CD4-positive, alpha-beta memory T cell (primary cell): ENCODE measurements around the gene LRRC63. TPM values are rescaled to one million over a fixed set of nuclear protein-coding genes. Genes with fewer than 3 reads are reported as not detected.

ENCODE experiments used
- CTCF ChIA-PET: fragments of 350-600 bp; sonication (Branson Sonifier 250); formaldehyde crosslinking; loops from one replicate; lab custom pipeline; 2021; ENCODE audit warnings: inconsistent platforms; ENCODE audit not compliant: partially characterized antibody; lab: Charles Lee
- POLR2A ChIA-PET: fragments of 350-600 bp; sonication (Branson Sonifier 250); formaldehyde crosslinking; loops from one replicate; lab custom pipeline; 2021; ENCODE audit not compliant: partially characterized antibody; lab: Charles Lee
- DNase-seq, 5 donors: peaks; one replicate each; pipeline versions ENCODE4 v3.0.0 to v3.0.0-alpha.2; 2020 to 2022; ENCODE audit warnings: mixed read lengths in 1 of 5
- H3K27ac ChIP-seq: one replicate; pipeline ENCODE4 v1.7.0; 2013; ENCODE audit warnings: low read depth, low read length
- H3K27me3 ChIP-seq: 2 replicates; pipeline ENCODE4 v1.7.0; 2013; ENCODE audit warnings: mild to moderate bottlenecking, low read length, moderate library complexity; ENCODE audit not compliant: insufficient read depth
- H3K36me3 ChIP-seq: 2 replicates; pipeline ENCODE4 v1.7.0; 2013; ENCODE audit warnings: mild to moderate bottlenecking, low read length, moderate library complexity; ENCODE audit not compliant: insufficient read depth
- H3K4me1 ChIP-seq: 2 replicates; pipeline ENCODE4 v1.7.0; 2013; ENCODE audit warnings: mild to moderate bottlenecking, low read length, moderate library complexity; ENCODE audit not compliant: insufficient read depth
- H3K4me3 ChIP-seq, 2 donors: one replicate each; pipeline ENCODE4 v1.7.0; 2013; ENCODE audit warnings: low read length in 2 of 2, mild to moderate bottlenecking in 1 of 2
- H3K9me3 ChIP-seq, 2 donors: one replicate each; pipeline ENCODE4 v1.7.0; 2013; ENCODE audit warnings: low read length in 2 of 2, control low read depth in 1 of 2; ENCODE audit not compliant: control insufficient read depth in 1 of 2
- H3K27ac Mint-ChIP-seq, 7 donors: one replicate each; pipeline ENCODE4 v1.8.0; 2020 to 2021; ENCODE audit warnings: mixed read lengths in 7 of 7, mild to moderate bottlenecking in 6 of 7, inconsistent platforms in 3 of 7, moderate library complexity in 3 of 7
- H3K27me3 Mint-ChIP-seq, 2 donors: one replicate each; pipeline ENCODE4 v1.8.0; 2020 to 2021; ENCODE audit warnings: mixed read lengths in 2 of 2
- H3K36me3 Mint-ChIP-seq, 2 donors: one replicate each; pipeline ENCODE4 v1.8.0; 2020 to 2021; ENCODE audit warnings: mixed read lengths in 2 of 2, inconsistent platforms in 1 of 2, mild to moderate bottlenecking in 1 of 2
- H3K4me1 Mint-ChIP-seq, 4 donors: one replicate each; pipeline ENCODE4 v1.8.0; 2020 to 2021; ENCODE audit warnings: mixed read lengths in 4 of 4, mild to moderate bottlenecking in 1 of 4
- H3K4me3 Mint-ChIP-seq, 8 donors: one replicate each; pipeline ENCODE4 v1.8.0; 2020 to 2021; ENCODE audit warnings: mixed read lengths in 8 of 8, mild to moderate bottlenecking in 7 of 8, moderate library complexity in 6 of 8, inconsistent platforms in 3 of 8
- H3K9me3 Mint-ChIP-seq, 8 donors: one replicate each; pipeline ENCODE4 v1.8.0; 2020 to 2021; ENCODE audit warnings: mixed read lengths in 8 of 8, mild to moderate bottlenecking in 5 of 8, inconsistent platforms in 3 of 8, moderate library complexity in 1 of 8
- intact Hi-C: fragments of 100-400 bp; cut with micrococcal nuclease; formaldehyde crosslinking; loops from one replicate; pipeline ENCODE4 v1.15.1; 2023
- polyA plus RNA-seq, 2 donors: library from polyadenylated mRNA; unstranded; fragments of 300-500 nt; fragmentation: Illumina TruSeq; gene quantifications; one replicate each; pipeline ENCODE4 v1.2.3, GENCODE V29; 2021
- total RNA-seq, 2 experiments: library from RNA; stranded (reverse); gene quantifications; one replicate each; pipeline ENCODE4 v1.2.3, GENCODE V29; 2021

LRRC63 gene
- total and polyA plus RNA-seq, 4 experiments from 2014 or later, result 0.41 to 0.75 (median 0.53) TPM

GRCh38 chr13:46166947-46167610 is 44.6 kb upstream of the LRRC63 start:
- DNase-seq, result no peak
- peak overlapping the region; percentile 47 to 92 (median 84) for H3K4me3 Mint-ChIP-seq
- intact Hi-C loops, result no loop called here
- H3K36me3 Mint-ChIP-seq, result peaks cover 6 to 45% of the 10 kb centered on the region in 2 donors
- Histone ChIP-seq H3K27ac (peak overlapping the region; percentile 74), H3K27me3 (no peaks in the 10 kb centered on the region), H3K36me3 (peaks cover 3% of the 10 kb centered on the region), H3K4me1 (peaks cover 87% of the 10 kb centered on the region), H3K9me3 (no peaks in the 10 kb centered on the region), H3K4me3 (peak overlapping the region in 1 of 2 donors; percentile 29)
- peak overlapping the region; percentile 85 to 99 (median 95) for H3K27ac Mint-ChIP-seq
- H3K4me1 Mint-ChIP-seq, result peaks cover 63 to 87% (median 77%) of the 10 kb centered on the region in 4 donors
- H3K9me3 Mint-ChIP-seq, result no peaks in the 10 kb centered on the region
- H3K27me3 Mint-ChIP-seq, result no peaks in the 10 kb centered on the region
- CTCF ChIA-PET, result interaction anchor here (1.7 to 10.8 kb wide), 8 partner anchors 7 to 44 kb away, joined by 4 to 188 read pairs (median 12); partner anchors contain the start of gene LCP1
- POLR2A ChIA-PET, result interaction anchor here (0.8 to 8.6 kb wide), 5 partner anchors 12 to 129 kb away, joined by 3 to 251 read pairs (median 11); partner anchors contain the start of genes LCP1 and LRRC63

- H3K27me3 Mint-ChIP-seq, result no peaks in the 10 kb centered on the region
- H3K4me1 Mint-ChIP-seq, result peaks cover 72 to 96% (median 85%) of the 10 kb centered on the region in 4 donors
- DNase-seq, result peak in 1 of 5 donors; percentile 81
- ChIA-PET CTCF (interaction anchor here (0.9 to 10.8 kb wide), 12 partner anchors 8 to 155 kb away, joined by 3 to 188 read pairs (median 6); partner anchors contain the start of gene LCP1), POLR2A (interaction anchor here (0.8 to 16.8 kb wide), 10 partner anchors 8 to 145 kb away, joined by 3 to 288 read pairs (median 4); partner anchors contain the start of genes LCP1 and LRRC63)
- H3K36me3 Mint-ChIP-seq, result peaks cover 11 to 54% of the 10 kb centered on the region in 2 donors
- Histone ChIP-seq H3K9me3 (no peaks in the 10 kb centered on the region), H3K4me3 (peak overlapping the region; percentile 9 to 38), H3K27me3 (no peaks in the 10 kb centered on the region), H3K4me1 (peaks cover 99% of the 10 kb centered on the region), H3K36me3 (peaks cover 3% of the 10 kb centered on the region), H3K27ac (peak overlapping the region; percentile 74)
- H3K9me3 Mint-ChIP-seq, result no peaks in the 10 kb centered on the region
- peak overlapping the region; percentile 62 to 92 (median 84) for H3K4me3 Mint-ChIP-seq
- H3K27ac Mint-ChIP-seq, result peak overlapping the region; percentile 85 to 99 (median 95)
- intact Hi-C loops, result no loop called here
Observed at GRCh38 chr13:46168341-46168740, 43.4 kb upstream of the LRRC63 start.

- Histone ChIP-seq H3K27me3 (no peaks in the 10 kb centered on the region), H3K27ac (peak overlapping the region; percentile 74), H3K4me3 (peak overlapping the region; percentile 9 to 38), H3K4me1 (peaks cover 99% of the 10 kb centered on the region), H3K9me3 (no peaks in the 10 kb centered on the region), H3K36me3 (peaks cover 3% of the 10 kb centered on the region)
- ChIA-PET CTCF (interaction anchor here (1.0 to 10.8 kb wide), 10 partner anchors 8 to 153 kb away, joined by 3 to 188 read pairs (median 8); partner anchors contain the start of gene LCP1), POLR2A (interaction anchor here (0.8 to 16.8 kb wide), 8 partner anchors 9 to 145 kb away, joined by 3 to 288 read pairs (median 8); partner anchors contain the start of genes LCP1 and LRRC63)
- Mint-ChIP-seq H3K4me3 (peak overlapping the region; percentile 62 to 92 (median 84)), H3K27ac (peak overlapping the region; percentile 85 to 99 (median 95)), H3K36me3 (peaks cover 14 to 56% of the 10 kb centered on the region in 2 donors), H3K9me3 (no peaks in the 10 kb centered on the region), H3K27me3 (no peaks in the 10 kb centered on the region), H3K4me1 (peaks cover 76 to 99% (median 89%) of the 10 kb centered on the region in 4 donors)
- DNase-seq, result no peak
- intact Hi-C loops, result no loop called here
Observed at GRCh38 chr13:46168783-46169182, 42.9 kb upstream of the LRRC63 start.

- intact Hi-C loops, result loop anchor here (1.0 to 10.0 kb wide), 2 partner anchors 9 to 835 kb away; no protein-coding TSS in a partner anchor
- Mint-ChIP-seq H3K9me3 (no peaks in the 10 kb centered on the region), H3K4me3 (peak overlapping the region; percentile 75 to 92 (median 84)), H3K4me1 (peaks cover 74 to 99% (median 86%) of the 10 kb centered on the region in 4 donors), H3K27ac (peak overlapping the region; percentile 85 to 99 (median 95)), H3K27me3 (no peaks in the 10 kb centered on the region), H3K36me3 (peaks cover 17 to 53% of the 10 kb centered on the region in 2 donors)
- H3K36me3 ChIP-seq, result peaks cover 3% of the 10 kb centered on the region
- ChIA-PET CTCF (interaction anchor here (1.1 to 10.8 kb wide), 7 partner anchors 10 to 126 kb away, joined by 3 to 188 read pairs (median 9); partner anchors contain the start of gene LCP1), POLR2A (interaction anchor here (3.9 to 16.8 kb wide), 4 partner anchors 9 to 127 kb away, joined by 16 to 288 read pairs (median 144); partner anchors contain the start of gene LCP1)
- peak overlapping the region in 1 of 2 donors; percentile 39 for H3K4me3 ChIP-seq
- H3K9me3 ChIP-seq, result no peaks in the 10 kb centered on the region
- H3K4me1 ChIP-seq, result peaks cover 99% of the 10 kb centered on the region
- H3K27ac ChIP-seq, result peak overlapping the region; percentile 74
- DNase-seq, result no peak
- no peaks in the 10 kb centered on the region for H3K27me3 ChIP-seq
Observed at GRCh38 chr13:46169758-46170157, 42.0 kb upstream of the LRRC63 start.

GRCh38 chr13:46170268-46170667 is 41.5 kb upstream of the LRRC63 start:
- Mint-ChIP-seq H3K4me3 (peak overlapping the region; percentile 75 to 92 (median 84)), H3K27ac (peak overlapping the region; percentile 85 to 99 (median 95)), H3K27me3 (no peaks in the 10 kb centered on the region), H3K4me1 (peaks cover 77 to 100% (median 89%) of the 10 kb centered on the region in 4 donors), H3K36me3 (peaks cover 20 to 57% of the 10 kb centered on the region in 2 donors), H3K9me3 (no peaks in the 10 kb centered on the region)
- Histone ChIP-seq H3K36me3 (peaks cover 3% of the 10 kb centered on the region), H3K4me1 (peaks cover 99% of the 10 kb centered on the region), H3K27ac (peak overlapping the region; percentile 74), H3K4me3 (peak overlapping the region in 1 of 2 donors; percentile 39), H3K27me3 (no peaks in the 10 kb centered on the region), H3K9me3 (no peaks in the 10 kb centered on the region)
- POLR2A ChIA-PET, result interaction anchor here (0.7 to 16.8 kb wide), 9 partner anchors 9 to 126 kb away, joined by 3 to 288 read pairs (median 16); partner anchors contain the start of genes LCP1 and LRRC63
- CTCF ChIA-PET, result interaction anchor here (0.5 to 10.8 kb wide), 8 partner anchors 10 to 126 kb away, joined by 3 to 188 read pairs (median 8); partner anchors contain the start of gene LCP1
- peak in 3 of 5 donors; percentile 32 to 71 (median 41) for DNase-seq
- intact Hi-C loops, result loop anchor here (1.0 to 10.0 kb wide), 2 partner anchors 10 to 835 kb away; no protein-coding TSS in a partner anchor

GRCh38 chr13:46170687-46171086 is 41.0 kb upstream of the LRRC63 start:
- Histone ChIP-seq H3K27ac (peak overlapping the region; percentile 74), H3K36me3 (peaks cover 3% of the 10 kb centered on the region), H3K4me3 (peak overlapping the region; percentile 1 to 39), H3K27me3 (no peaks in the 10 kb centered on the region), H3K4me1 (peaks cover 99% of the 10 kb centered on the region), H3K9me3 (no peaks in the 10 kb centered on the region)
- Mint-ChIP-seq H3K27ac (peak overlapping the region; percentile 85 to 99 (median 95)), H3K4me1 (peaks cover 78 to 100% (median 89%) of the 10 kb centered on the region in 4 donors), H3K36me3 (peaks cover 24 to 57% of the 10 kb centered on the region in 2 donors), H3K9me3 (no peaks in the 10 kb centered on the region), H3K4me3 (peak overlapping the region; percentile 75 to 92 (median 84)), H3K27me3 (no peaks in the 10 kb centered on the region)
- POLR2A ChIA-PET, result interaction anchor here (0.7 to 16.8 kb wide), 10 partner anchors 8 to 126 kb away, joined by 3 to 288 read pairs (median 10); partner anchors contain the start of genes LCP1 and LRRC63
- intact Hi-C loops, result loop anchor here (1.0 to 10.0 kb wide), 2 partner anchors 10 to 836 kb away; no protein-coding TSS in a partner anchor
- DNase-seq, result peak; percentile 58 to 75 (median 63)
- CTCF ChIA-PET, result interaction anchor here (0.5 to 10.8 kb wide), 9 partner anchors 10 to 125 kb away, joined by 3 to 188 read pairs (median 7); partner anchors contain the start of gene LCP1
